HepG2 (cell line): ENCODE data around the gene XCR1. TPM values are rescaled to one million over a fixed set of nuclear protein-coding genes. Genes with fewer than 3 reads are reported as not detected.

Experiments
- ATF7-NPFF ChIP-seq: sonication (generic); formaldehyde crosslinking; IDR thresholded peaks from 2 replicates; pipeline ENCODE4 v1.8.1; 2023; ENCODE audit warnings: mild to moderate bottlenecking, low read depth, missing genetic modification reagents, moderate library complexity
- BCL3 ChIP-seq: sonication (generic); formaldehyde crosslinking; IDR thresholded peaks from 2 replicates; pipeline ENCODE4 v1.5.1; 2020; ENCODE audit warnings: mild to moderate bottlenecking, missing genetic modification reagents, moderate library complexity
- BRCA1 ChIP-seq: sonication (generic); formaldehyde crosslinking; IDR thresholded peaks from 2 replicates; pipeline ENCODE4 v1.4.0; 2020; ENCODE audit warnings: missing genetic modification reagents
- CENPBD1 ChIP-seq: sonication (generic); formaldehyde crosslinking; IDR thresholded peaks from 2 replicates; pipeline ENCODE4 v1.8.0; 2022; ENCODE audit warnings: missing genetic modification reagents, low read depth, mild to moderate bottlenecking, borderline replicate concordance
- GATAD1 ChIP-seq: IDR thresholded peaks from 2 replicates; pipeline ENCODE4 v1.6.1; 2016; ENCODE audit warnings: missing genetic modification reagents, missing compliant biosample characterization
- GFI1 ChIP-seq: sonication (generic); formaldehyde crosslinking; IDR thresholded peaks from 2 replicates; pipeline ENCODE4 v1.5.0; 2020; ENCODE audit warnings: missing genetic modification reagents, mild to moderate bottlenecking, borderline replicate concordance
- HOXA9 ChIP-seq: sonication (generic); formaldehyde crosslinking; IDR thresholded peaks from 2 replicates; pipeline ENCODE4 v1.8.1; 2022; ENCODE audit warnings: missing genetic modification reagents, mild to moderate bottlenecking, moderate library complexity, borderline replicate concordance
- NR2F6 ChIP-seq, 2 experiments: IDR thresholded peaks; 2 replicates each; pipeline ENCODE4 v1.6.1; 2016; ENCODE audit warnings: antibody characterized with exemption in 1 of 2, mild to moderate bottlenecking in 1 of 2
- POLR2A ChIP-seq, 2 experiments: IDR thresholded peaks; 2 replicates each; pipeline ENCODE4 v1.6.1; 2011; ENCODE audit warnings: low read depth in 2 of 2, low read length in 2 of 2, mild to moderate bottlenecking in 1 of 2, moderate library complexity in 1 of 2; ENCODE audit not compliant: insufficient read depth in 1 of 2
- ZBTB20 ChIP-seq: sonication (generic); formaldehyde crosslinking; IDR thresholded peaks from 2 replicates; pipeline ENCODE4 v1.8.1; 2023; ENCODE audit warnings: missing genetic modification reagents, low read depth, mild to moderate bottlenecking, borderline replicate concordance
- ZNF160 ChIP-seq: sonication (generic); formaldehyde crosslinking; IDR thresholded peaks from 2 replicates; pipeline ENCODE4 v1.8.0; 2022; ENCODE audit warnings: mild to moderate bottlenecking, inconsistent platforms, missing genetic modification reagents
- ZNF704 ChIP-seq: sonication (generic); formaldehyde crosslinking; IDR thresholded peaks from 2 replicates; pipeline ENCODE4 v1.8.1; 2023; ENCODE audit warnings: mild to moderate bottlenecking, inconsistent platforms, moderate library complexity, missing genetic modification reagents, borderline replicate concordance
- ZNF788 ChIP-seq: sonication (generic); formaldehyde crosslinking; IDR thresholded peaks from 2 replicates; pipeline ENCODE4 v1.5.0; 2020; ENCODE audit warnings: mild to moderate bottlenecking, missing genetic modification reagents, borderline replicate concordance
- ZSCAN31 ChIP-seq: sonication (generic); formaldehyde crosslinking; IDR thresholded peaks from 2 replicates; pipeline ENCODE4 v1.5.0; 2020; ENCODE audit warnings: low read depth, mild to moderate bottlenecking, missing genetic modification reagents
- polyA plus RNA-seq, 8 experiments: library from polyadenylated mRNA; depleted of rRNA in 3 of 8; stranded (reverse) in 7 of 8; unstranded in 1 of 8; fragments of >200 nt; fragmentation: Illumina TruSeq in 4 of 8; extraction: Trizol in 4 of 8; gene quantifications; 2 replicates each; pipeline versions ENCODE4 v1.2.1 to v1.2.3, GENCODE V29; 2011 to 2016; ENCODE audit warnings: low read depth in 4 of 8, missing spikeins in 1 of 8, mixed read lengths in 1 of 8; ENCODE audit not compliant: insufficient read depth in 1 of 8
- total RNA-seq, 5 experiments: library from RNA; depleted of rRNA; stranded (reverse); fragments of >200 nt; fragmentation: Illumina TruSeq; extraction: Trizol; gene quantifications; 2 replicates each; pipeline ENCODE4 v1.2.3, GENCODE V29; 2016; ENCODE audit warnings: low read depth in 1 of 5
- TF ChIP-seq, protein P1 (sequence below): sonication (generic); formaldehyde crosslinking; IDR thresholded peaks from 2 replicates; pipeline ENCODE4 v1.5.0; 2020; ENCODE audit warnings: mild to moderate bottlenecking, missing genetic modification reagents, borderline replicate concordance
- TF ChIP-seq, protein P2 (sequence below): sonication (generic); formaldehyde crosslinking; IDR thresholded peaks from 2 replicates; pipeline ENCODE4 v1.5.1; 2020; ENCODE audit warnings: missing genetic modification reagents, mild to moderate bottlenecking, borderline replicate concordance

XCR1 gene
- total and polyA plus RNA-seq, 2 of the 13 experiments (the other 11 are each of a cell fraction or from before 2014, with no cell fraction given), result not detected

- TF ChIP-seq BCL3 (CRISPR knock-in tag) (peak; percentile 29; the same call in 1 of the 2 replicates), HOXA9 (no peak), ATF7-NPFF (CRISPR knock-in tag) (0 out of 2 replicates have a peak, but pooled peaks have one; percentile 49), CENPBD1 (CRISPR knock-in tag) (0 out of 2 replicates have a peak, but pooled peaks have one; percentile 63), GATAD1 (CRISPR knock-in tag) (peak; percentile 68), GFI1 (CRISPR knock-in tag) (no peak; the same call in 1 of the 2 replicates), NR2F6 (IDR thresholded peaks at IDR 0.05) (no peak), NR2F6 (CRISPR knock-in tag; IDR thresholded peaks at IDR 0.05) (no peak), ZNF788 (peak; percentile 89), ZNF160 (CRISPR knock-in tag) (peak; percentile 72), BRCA1 (CRISPR knock-in tag) (0 out of 2 replicates have a peak, but pooled peaks have one; percentile 25), ZBTB20 (CRISPR knock-in tag) (peak; percentile 66; the same call in 1 of the 2 replicates), ZNF704 (CRISPR knock-in tag) (peak; percentile 75; the same call in 1 of the 2 replicates), ZSCAN31 (CRISPR knock-in tag) (0 out of 2 replicates have a peak, but pooled peaks have one; percentile 67), POLR2A (IDR thresholded peaks at IDR 0.05; ENCODE audit: insufficient read depth in 1 of 2, low read depth in 2 of 2, low read length in 2 of 2) (peak; percentile 47 to 84; a peak in 3 of 4 replicates)
- TF ChIP-seq, protein P1, sequence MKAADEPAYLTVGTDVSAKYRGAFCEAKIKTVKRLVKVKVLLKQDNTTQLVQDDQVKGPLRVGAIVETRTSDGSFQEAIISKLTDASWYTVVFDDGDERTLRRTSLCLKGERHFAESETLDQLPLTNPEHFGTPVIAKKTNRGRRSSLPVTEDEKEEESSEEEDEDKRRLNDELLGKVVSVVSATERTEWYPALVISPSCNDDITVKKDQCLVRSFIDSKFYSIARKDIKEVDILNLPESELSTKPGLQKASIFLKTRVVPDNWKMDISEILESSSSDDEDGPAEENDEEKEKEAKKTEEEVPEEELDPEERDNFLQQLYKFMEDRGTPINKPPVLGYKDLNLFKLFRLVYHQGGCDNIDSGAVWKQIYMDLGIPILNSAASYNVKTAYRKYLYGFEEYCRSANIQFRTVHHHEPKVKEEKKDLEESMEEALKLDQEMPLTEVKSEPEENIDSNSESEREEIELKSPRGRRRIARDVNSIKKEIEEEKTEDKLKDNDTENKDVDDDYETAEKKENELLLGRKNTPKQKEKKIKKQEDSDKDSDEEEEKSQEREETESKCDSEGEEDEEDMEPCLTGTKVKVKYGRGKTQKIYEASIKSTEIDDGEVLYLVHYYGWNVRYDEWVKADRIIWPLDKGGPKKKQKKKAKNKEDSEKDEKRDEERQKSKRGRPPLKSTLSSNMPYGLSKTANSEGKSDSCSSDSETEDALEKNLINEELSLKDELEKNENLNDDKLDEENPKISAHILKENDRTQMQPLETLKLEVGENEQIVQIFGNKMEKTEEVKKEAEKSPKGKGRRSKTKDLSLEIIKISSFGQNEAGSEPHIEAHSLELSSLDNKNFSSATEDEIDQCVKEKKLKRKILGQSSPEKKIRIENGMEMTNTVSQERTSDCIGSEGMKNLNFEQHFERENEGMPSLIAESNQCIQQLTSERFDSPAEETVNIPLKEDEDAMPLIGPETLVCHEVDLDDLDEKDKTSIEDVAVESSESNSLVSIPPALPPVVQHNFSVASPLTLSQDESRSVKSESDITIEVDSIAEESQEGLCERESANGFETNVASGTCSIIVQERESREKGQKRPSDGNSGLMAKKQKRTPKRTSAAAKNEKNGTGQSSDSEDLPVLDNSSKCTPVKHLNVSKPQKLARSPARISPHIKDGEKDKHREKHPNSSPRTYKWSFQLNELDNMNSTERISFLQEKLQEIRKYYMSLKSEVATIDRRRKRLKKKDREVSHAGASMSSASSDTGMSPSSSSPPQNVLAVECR (CRISPR knock-in tag), result peak; percentile 84; the same call in 1 of the 2 replicates
- TF ChIP-seq, protein P2, sequence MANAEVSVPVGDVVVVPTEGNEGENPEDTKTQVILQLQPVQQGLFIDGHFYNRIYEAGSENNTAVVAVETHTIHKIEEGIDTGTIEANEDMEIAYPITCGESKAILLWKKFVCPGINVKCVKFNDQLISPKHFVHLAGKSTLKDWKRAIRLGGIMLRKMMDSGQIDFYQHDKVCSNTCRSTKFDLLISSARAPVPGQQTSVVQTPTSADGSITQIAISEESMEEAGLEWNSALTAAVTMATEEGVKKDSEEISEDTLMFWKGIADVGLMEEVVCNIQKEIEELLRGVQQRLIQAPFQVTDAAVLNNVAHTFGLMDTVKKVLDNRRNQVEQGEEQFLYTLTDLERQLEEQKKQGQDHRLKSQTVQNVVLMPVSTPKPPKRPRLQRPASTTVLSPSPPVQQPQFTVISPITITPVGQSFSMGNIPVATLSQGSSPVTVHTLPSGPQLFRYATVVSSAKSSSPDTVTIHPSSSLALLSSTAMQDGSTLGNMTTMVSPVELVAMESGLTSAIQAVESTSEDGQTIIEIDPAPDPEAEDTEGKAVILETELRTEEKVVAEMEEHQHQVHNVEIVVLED (CRISPR knock-in tag), result peak; percentile 80
These were observed 31.8 kb downstream of the XCR1 start, which contains the start of gene FYCO1 (continued) for GRCh38 chr3:45995236-45996192.
